DOHH2 (cell line): ENCODE results near the gene PALM3.

Experiments
- H3F3A ChIP-seq: fragments of 200-600 bp; sonication (generic), shearing (Covaris generic); 2 replicates; pipeline ENCODE4 v1.6.0; 2016; ENCODE audit warnings: antibody characterized with exemption, mild to moderate bottlenecking; ENCODE audit not compliant: control insufficient read depth, insufficient read depth
- H3K27ac ChIP-seq: fragments of 200-600 bp; sonication (generic); 2 replicates; pipeline ENCODE4 v1.5.1; 2014; ENCODE audit warnings: low read depth, mild to moderate bottlenecking, low read length, moderate library complexity
- H3K27me3 ChIP-seq: fragments of 200-600 bp; sonication (generic); 2 replicates; pipeline ENCODE4 v1.6.1; 2014; ENCODE audit warnings: mild to moderate bottlenecking, low read length, mixed read lengths; ENCODE audit not compliant: control insufficient read depth
- H3K36me3 ChIP-seq: fragments of 200-600 bp; sonication (generic); 2 replicates; pipeline ENCODE4 v1.6.1; 2014; ENCODE audit warnings: mild to moderate bottlenecking, low read length, moderate library complexity, mixed read lengths; ENCODE audit not compliant: control insufficient read depth
- H3K4me1 ChIP-seq: fragments of 200-600 bp; sonication (generic); 2 replicates; pipeline ENCODE4 v1.6.1; 2014; ENCODE audit warnings: mild to moderate bottlenecking, low read length, mixed read lengths; ENCODE audit not compliant: control insufficient read depth
- H3K4me2 ChIP-seq: fragments of 200-600 bp; sonication (generic); 2 replicates; pipeline ENCODE4 v1.6.0; 2014; ENCODE audit warnings: mild to moderate bottlenecking, low read length, moderate library complexity
- H3K4me3 ChIP-seq: fragments of 200-600 bp; sonication (generic); 2 replicates; pipeline ENCODE4 v1.5.1; 2014; ENCODE audit warnings: mild to moderate bottlenecking, low read length, mixed read lengths
- H3K79me2 ChIP-seq: fragments of 200-600 bp; sonication (generic); 2 replicates; pipeline ENCODE4 v1.6.1; 2014; ENCODE audit warnings: mild to moderate bottlenecking, low read length, mixed read lengths; ENCODE audit not compliant: control insufficient read depth
- H3K9me2 ChIP-seq: fragments of 200-600 bp; sonication (generic); replicated peaks from 2 replicates; pipeline ENCODE4 v1.6.1; 2014; ENCODE audit warnings: mild to moderate bottlenecking, low read length, mixed read lengths; ENCODE audit not compliant: control insufficient read depth
- H3K9me3 ChIP-seq: fragments of 200-600 bp; sonication (generic); 2 replicates; pipeline ENCODE4 v1.6.1; 2014; ENCODE audit warnings: antibody characterized with exemption, low read length, mixed read lengths; ENCODE audit not compliant: control insufficient read depth, insufficient read depth
- H4K20me1 ChIP-seq: fragments of 200-600 bp; sonication (generic); 2 replicates; pipeline ENCODE4 v1.6.0; 2014; ENCODE audit warnings: low read depth, mild to moderate bottlenecking, antibody characterized with exemption, low read length, moderate library complexity; ENCODE audit not compliant: control insufficient read depth, insufficient read depth
- EZH2phosphoT487 ChIP-seq: fragments of 200-600 bp; sonication (generic); IDR thresholded peaks from 2 replicates; pipeline ENCODE4 v1.6.1; 2017; ENCODE audit warnings: borderline replicate concordance, mild to moderate bottlenecking, antibody characterized with exemption, low read length, moderate library complexity, mixed read lengths
- TF ChIP-seq, protein P1 (sequence below): fragments of 200-600 bp; sonication (generic); IDR thresholded peaks from one replicate; pipeline ENCODE4 v1.5.1; 2014; ENCODE audit warnings: antibody characterized with exemption, mild to moderate bottlenecking, low read depth, low read length; ENCODE audit not compliant: poor library complexity, severe bottlenecking

Gene PALM3

DNA sequence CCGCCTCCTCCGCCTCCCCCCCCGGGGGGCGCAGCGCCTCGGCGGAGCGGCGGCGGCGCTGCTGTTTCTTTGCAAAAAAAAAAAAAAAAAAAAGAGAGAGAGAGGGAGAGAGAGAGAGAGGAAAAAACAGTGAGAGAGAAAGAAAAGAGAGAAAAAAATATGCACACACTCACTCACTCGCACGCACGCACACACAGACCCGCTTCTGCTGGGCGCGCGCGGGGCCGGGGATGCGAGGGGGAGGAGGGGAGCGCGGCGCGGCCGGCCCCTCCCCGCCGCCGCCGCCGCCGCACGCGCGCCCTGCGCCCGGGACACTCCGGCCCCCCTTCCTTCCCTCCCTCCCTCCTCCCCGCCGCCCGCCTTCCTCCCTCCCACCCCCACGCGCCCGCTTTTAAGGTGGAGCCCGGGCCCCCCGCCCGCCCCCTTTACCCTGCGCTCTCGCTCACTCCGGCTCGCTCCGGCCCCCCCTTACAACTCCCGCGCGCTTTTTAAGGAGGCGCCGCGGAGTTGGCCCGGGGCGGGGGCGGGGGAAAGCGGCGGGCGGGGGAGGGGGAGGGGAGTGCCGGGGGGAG is 28.7 kb upstream of the PALM3 start, which contains the start of gene SAMD1:
SAMD1 (minus strand) TSS at position 243 of the 572 bp plus-strand sequence.
- Histone ChIP-seq H3K27me3 (no peaks in the 10 kb centered on the region), H4K20me1 (no peaks in the 10 kb centered on the region)

GRCh38 chr19:14089662-14090508 is 28.0 kb upstream of the PALM3 start:
- peak overlapping the region; percentile 75 for H3K4me3 ChIP-seq
- peak overlapping the region; percentile 71 for H3K27ac ChIP-seq
- H3K4me2 ChIP-seq = peak overlapping the region; percentile 81
- H3K4me1 ChIP-seq = peaks cover 18% of the 10 kb centered on the region
- TF ChIP-seq, protein P1, sequence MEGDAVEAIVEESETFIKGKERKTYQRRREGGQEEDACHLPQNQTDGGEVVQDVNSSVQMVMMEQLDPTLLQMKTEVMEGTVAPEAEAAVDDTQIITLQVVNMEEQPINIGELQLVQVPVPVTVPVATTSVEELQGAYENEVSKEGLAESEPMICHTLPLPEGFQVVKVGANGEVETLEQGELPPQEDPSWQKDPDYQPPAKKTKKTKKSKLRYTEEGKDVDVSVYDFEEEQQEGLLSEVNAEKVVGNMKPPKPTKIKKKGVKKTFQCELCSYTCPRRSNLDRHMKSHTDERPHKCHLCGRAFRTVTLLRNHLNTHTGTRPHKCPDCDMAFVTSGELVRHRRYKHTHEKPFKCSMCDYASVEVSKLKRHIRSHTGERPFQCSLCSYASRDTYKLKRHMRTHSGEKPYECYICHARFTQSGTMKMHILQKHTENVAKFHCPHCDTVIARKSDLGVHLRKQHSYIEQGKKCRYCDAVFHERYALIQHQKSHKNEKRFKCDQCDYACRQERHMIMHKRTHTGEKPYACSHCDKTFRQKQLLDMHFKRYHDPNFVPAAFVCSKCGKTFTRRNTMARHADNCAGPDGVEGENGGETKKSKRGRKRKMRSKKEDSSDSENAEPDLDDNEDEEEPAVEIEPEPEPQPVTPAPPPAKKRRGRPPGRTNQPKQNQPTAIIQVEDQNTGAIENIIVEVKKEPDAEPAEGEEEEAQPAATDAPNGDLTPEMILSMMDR = no peak
- TF ChIP-seq EZH2phosphoT487 = no peak
- peaks cover 39% of the 10 kb centered on the region for H3K36me3 ChIP-seq
- peaks cover 9% of the 10 kb centered on the region for H3K9me3 ChIP-seq
- H3F3A ChIP-seq = peaks cover 13% of the 10 kb centered on the region; the same call in 1 of the 2 replicates
- H3K27me3 ChIP-seq = no peaks in the 10 kb centered on the region
- no peaks in the 10 kb centered on the region for H3K9me2 ChIP-seq
- H4K20me1 ChIP-seq = no peaks in the 10 kb centered on the region
- peaks cover 12% of the 10 kb centered on the region for H3K79me2 ChIP-seq

More for the DNA sequence above, 28.7 kb upstream of the PALM3 start, which contains the start of gene SAMD1:
- peak within 1 kb of the TSS; percentile 79 for H3K4me3 ChIP-seq
- peak within 1 kb of the TSS; percentile 81 for H3K4me2 ChIP-seq
- peaks cover 39% of the 10 kb centered on the region for H3K36me3 ChIP-seq
- TF ChIP-seq, protein P1 = no peak
- no peak for TF ChIP-seq EZH2phosphoT487
- peak within 1 kb of the TSS; percentile 77 for H3K27ac ChIP-seq
- no peaks in the 10 kb centered on the region for H3K9me2 ChIP-seq
- peaks cover 13% of the 10 kb centered on the region; the same call in 1 of the 2 replicates for H3F3A ChIP-seq
- peaks cover 18% of the 10 kb centered on the region for H3K4me1 ChIP-seq
- H3K9me3 ChIP-seq = peaks cover 9% of the 10 kb centered on the region
- peaks cover 12% of the 10 kb centered on the region for H3K79me2 ChIP-seq

GRCh38 chr19:14089412-14089661 is 27.5 kb upstream of the PALM3 start:
- Histone ChIP-seq H3K79me2 (peaks cover 12% of the 10 kb centered on the region), H3K4me2 (peak overlapping the region; percentile 81), H3K27ac (peak overlapping the region; percentile 6; the same call in 1 of the 2 replicates), H3F3A (peaks cover 13% of the 10 kb centered on the region; the same call in 1 of the 2 replicates), H3K4me1 (peaks cover 18% of the 10 kb centered on the region), H3K27me3 (no peaks in the 10 kb centered on the region), H4K20me1 (no peaks in the 10 kb centered on the region), H3K9me3 (peaks cover 9% of the 10 kb centered on the region), H3K36me3 (peaks cover 39% of the 10 kb centered on the region), H3K4me3 (peak overlapping the region; percentile 75), H3K9me2 (no peaks in the 10 kb centered on the region)
- no peak for TF ChIP-seq EZH2phosphoT487
- TF ChIP-seq, protein P1 = peak; percentile 53
